Gastroesophageal sphincter (tissue), 3 donors: ENCODE measurements around the gene SGMS1.

ENCODE experiments used
- CTCF ChIP-seq, 4 experiments: fragments of 200-600 bp in 2 of 4; fragments of 450-650 bp in 2 of 4; sonication (generic) in 1 of 4; IDR thresholded peaks; one replicate each; pipeline ENCODE4 v1.5.1; 2017 to 2019; ENCODE audit warnings: antibody characterized with exemption in 4 of 4, mild to moderate bottlenecking in 2 of 4, moderate library complexity in 2 of 4
- POLR2A ChIP-seq, 2 donors: fragments of 450-650 bp; IDR thresholded peaks; one replicate each; pipeline ENCODE4 v1.6.1; 2017; ENCODE audit warnings: antibody characterized with exemption in 2 of 2, mild to moderate bottlenecking in 2 of 2, moderate library complexity in 1 of 2
- POLR2AphosphoS5 ChIP-seq: sonication (generic); formaldehyde crosslinking; IDR thresholded peaks from one replicate; pipeline ENCODE4 v1.6.1; 2017; ENCODE audit warnings: antibody characterized with exemption

GRCh38 chr10:50349554-50349953, 274.2 kb downstream of the SGMS1 start:
- TF ChIP-seq CTCF (IDR thresholded peaks at IDR 0.05) (no peak), POLR2A (IDR thresholded peaks at IDR 0.05) (no peak), POLR2AphosphoS5 (no peak)
